HEK293 (cell line): ENCODE measurements around the gene ENAH.

Experiments
- KLF16 ChIP-seq: fragments of 450-650 bp; formaldehyde crosslinking; IDR thresholded peaks from 2 replicates; pipeline ENCODE4 v1.5.1; 2017; ENCODE audit warnings: missing biosample characterization, missing genetic modification characterization
- TSHZ1 ChIP-seq: fragments of 450-650 bp; formaldehyde crosslinking; IDR thresholded peaks from 2 replicates; pipeline ENCODE4 v1.5.1; 2016; ENCODE audit warnings: missing biosample characterization, missing genetic modification characterization, borderline replicate concordance
- WT1 ChIP-seq: fragments of 450-650 bp; formaldehyde crosslinking; IDR thresholded peaks from 2 replicates; pipeline ENCODE4 v1.5.1; 2016; ENCODE audit warnings: missing biosample characterization, missing genetic modification characterization
- ZBTB44 ChIP-seq: fragments of 450-650 bp; IDR thresholded peaks from 2 replicates; pipeline ENCODE4 v1.5.1; 2018; ENCODE audit warnings: missing biosample characterization, mild to moderate bottlenecking, missing genetic modification characterization
- ZBTB49 ChIP-seq: fragments of 450-650 bp; formaldehyde crosslinking; IDR thresholded peaks from 2 replicates; pipeline ENCODE4 v1.5.1; 2016; ENCODE audit warnings: missing biosample characterization, missing genetic modification characterization, low read depth
- ZNF16 ChIP-seq: fragments of 450-650 bp; formaldehyde crosslinking; IDR thresholded peaks from 2 replicates; pipeline ENCODE4 v1.5.1; 2016; ENCODE audit warnings: low read depth, missing biosample characterization, missing genetic modification characterization
- ZNF169 ChIP-seq: fragments of 450-650 bp; formaldehyde crosslinking; IDR thresholded peaks from 2 replicates; pipeline ENCODE4 v1.5.1; 2016; ENCODE audit warnings: missing biosample characterization, missing genetic modification characterization
- ZNF239 ChIP-seq: fragments of 450-650 bp; formaldehyde crosslinking; IDR thresholded peaks from 2 replicates; pipeline ENCODE4 v1.5.1; 2016; ENCODE audit warnings: missing biosample characterization, missing genetic modification characterization
- ZNF266 ChIP-seq: fragments of 450-650 bp; formaldehyde crosslinking; IDR thresholded peaks from 2 replicates; pipeline ENCODE4 v1.5.1; 2016; ENCODE audit warnings: missing biosample characterization, missing genetic modification characterization, low read depth
- ZNF324 ChIP-seq: fragments of 450-650 bp; formaldehyde crosslinking; IDR thresholded peaks from 2 replicates; pipeline ENCODE4 v1.5.1; 2016; ENCODE audit warnings: missing biosample characterization, missing genetic modification characterization
- ZNF37A ChIP-seq: fragments of 450-650 bp; IDR thresholded peaks from 2 replicates; pipeline ENCODE4 v1.5.1; 2018; ENCODE audit warnings: missing biosample characterization, missing genetic modification characterization
- ZNF404 ChIP-seq: fragments of 450-650 bp; formaldehyde crosslinking; IDR thresholded peaks from 2 replicates; pipeline ENCODE4 v1.5.1; 2017; ENCODE audit warnings: missing biosample characterization, missing genetic modification characterization
- ZNF416 ChIP-seq: fragments of 450-650 bp; formaldehyde crosslinking; IDR thresholded peaks from 2 replicates; pipeline ENCODE4 v1.5.1; 2016; ENCODE audit warnings: missing biosample characterization, missing genetic modification characterization
- ZNF521 ChIP-seq: fragments of 450-650 bp; formaldehyde crosslinking; IDR thresholded peaks from 2 replicates; pipeline ENCODE4 v1.5.1; 2017; ENCODE audit warnings: missing biosample characterization, mild to moderate bottlenecking, missing genetic modification characterization
- ZNF549 ChIP-seq: fragments of 450-650 bp; IDR thresholded peaks from 2 replicates; pipeline ENCODE4 v1.5.1; 2018; ENCODE audit warnings: missing biosample characterization, missing genetic modification characterization, mild to moderate bottlenecking, inconsistent platforms, moderate library complexity
- ZNF624 ChIP-seq: fragments of 450-650 bp; formaldehyde crosslinking; IDR thresholded peaks from 2 replicates; pipeline ENCODE4 v1.5.1; 2017; ENCODE audit warnings: missing biosample characterization, missing genetic modification characterization
- ZNF639 ChIP-seq: fragments of 450-650 bp; formaldehyde crosslinking; IDR thresholded peaks from 2 replicates; pipeline ENCODE4 v1.5.1; 2016; ENCODE audit warnings: missing biosample characterization, missing genetic modification characterization
- ZNF747 ChIP-seq: fragments of 450-650 bp; formaldehyde crosslinking; IDR thresholded peaks from 2 replicates; pipeline ENCODE4 v1.5.1; 2016; ENCODE audit warnings: missing biosample characterization, missing genetic modification characterization
- ZNF777 ChIP-seq: fragments of 450-650 bp; formaldehyde crosslinking; IDR thresholded peaks from 2 replicates; pipeline ENCODE4 v1.5.1; 2017; ENCODE audit warnings: missing biosample characterization, missing genetic modification characterization, borderline replicate concordance
- ZSCAN16 ChIP-seq: fragments of 450-650 bp; formaldehyde crosslinking; IDR thresholded peaks from 2 replicates; pipeline ENCODE4 v1.5.1; 2016; ENCODE audit warnings: missing biosample characterization, missing genetic modification characterization
- TF ChIP-seq, protein P1 (sequence below): fragments of 450-650 bp; formaldehyde crosslinking; optimal IDR thresholded peaks from 2 replicates; pipeline ENCODE3; 2016; ENCODE audit warnings: missing biosample characterization, mild to moderate bottlenecking, missing genetic modification characterization
- TF ChIP-seq, protein P2 (sequence below): fragments of 450-650 bp; formaldehyde crosslinking; IDR thresholded peaks from 2 replicates; pipeline ENCODE4; 2016; ENCODE audit warnings: missing biosample characterization, missing genetic modification characterization
- TF ChIP-seq, protein P3 (sequence below): fragments of 450-650 bp; formaldehyde crosslinking; IDR thresholded peaks from 2 replicates; pipeline ENCODE4 v1.5.1; 2016; ENCODE audit warnings: missing biosample characterization, missing genetic modification characterization

Gene ENAH

DNA sequence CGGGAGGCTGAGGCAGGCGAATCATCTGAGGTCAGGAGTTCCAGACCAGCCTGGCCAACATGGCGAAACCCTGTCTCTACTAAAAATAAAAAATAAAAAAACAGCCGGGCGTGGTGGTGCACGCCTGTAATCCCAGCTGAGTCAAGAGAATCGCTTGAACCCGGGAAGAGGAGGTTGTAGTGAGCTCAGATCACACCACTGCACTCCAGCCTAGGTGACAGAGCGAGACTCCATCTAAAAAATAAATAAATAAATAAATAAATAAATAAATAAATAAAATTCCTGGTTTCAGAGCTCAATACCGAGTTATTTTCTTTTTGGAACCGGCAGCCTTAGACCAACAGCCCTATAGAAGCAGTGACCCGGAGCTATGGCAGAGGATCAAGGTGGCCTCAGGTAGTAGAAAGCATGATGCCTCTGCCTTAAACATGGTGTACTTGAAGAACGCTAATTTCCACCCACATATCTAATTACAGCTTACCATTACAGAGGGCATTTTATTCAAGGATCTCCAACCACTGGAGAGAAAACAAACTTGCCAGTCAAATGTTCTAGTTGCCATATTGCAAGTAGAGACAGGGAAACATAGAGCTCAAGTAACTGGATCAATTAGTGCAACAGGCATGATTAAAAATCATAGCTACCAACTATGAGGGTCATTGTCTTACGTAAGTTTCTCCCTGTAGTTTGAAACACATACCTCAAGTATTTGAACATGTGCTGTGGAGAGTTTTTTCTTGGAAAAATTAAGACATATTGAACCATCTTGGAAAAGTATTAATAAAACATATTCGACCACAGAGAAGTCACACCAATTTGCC, 2.0 kb upstream of the ENAH start (continued):
- peak; percentile 7 for TF ChIP-seq KLF16 (tag by site-specific recombination)
- no peak for TF ChIP-seq ZNF169 (tag by site-specific recombination)
- TF ChIP-seq, protein P1, sequence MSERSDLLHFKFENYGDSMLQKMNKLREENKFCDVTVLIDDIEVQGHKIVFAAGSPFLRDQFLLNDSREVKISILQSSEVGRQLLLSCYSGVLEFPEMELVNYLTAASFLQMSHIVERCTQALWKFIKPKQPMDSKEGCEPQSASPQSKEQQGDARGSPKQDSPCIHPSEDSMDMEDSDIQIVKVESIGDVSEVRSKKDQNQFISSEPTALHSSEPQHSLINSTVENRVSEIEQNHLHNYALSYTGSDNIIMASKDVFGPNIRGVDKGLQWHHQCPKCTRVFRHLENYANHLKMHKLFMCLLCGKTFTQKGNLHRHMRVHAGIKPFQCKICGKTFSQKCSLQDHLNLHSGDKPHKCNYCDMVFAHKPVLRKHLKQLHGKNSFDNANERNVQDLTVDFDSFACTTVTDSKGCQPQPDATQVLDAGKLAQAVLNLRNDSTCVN (tag by site-specific recombination), result no peak
- TF ChIP-seq ZNF404 (tag by site-specific recombination), result peak; percentile 97
- TF ChIP-seq, protein P2, sequence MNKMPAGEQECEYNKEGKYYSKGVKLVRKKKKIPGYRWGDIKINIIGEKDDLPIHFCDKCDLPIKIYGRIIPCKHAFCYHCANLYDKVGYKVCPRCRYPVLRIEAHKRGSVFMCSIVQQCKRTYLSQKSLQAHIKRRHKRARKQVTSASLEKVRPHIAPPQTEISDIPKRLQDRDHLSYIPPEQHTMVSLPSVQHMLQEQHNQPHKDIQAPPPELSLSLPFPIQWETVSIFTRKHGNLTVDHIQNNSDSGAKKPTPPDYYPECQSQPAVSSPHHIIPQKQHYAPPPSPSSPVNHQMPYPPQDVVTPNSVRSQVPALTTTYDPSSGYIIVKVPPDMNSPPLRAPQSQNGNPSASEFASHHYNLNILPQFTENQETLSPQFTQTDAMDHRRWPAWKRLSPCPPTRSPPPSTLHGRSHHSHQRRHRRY (tag by site-specific recombination), result 0 out of 2 replicates have a peak, but pooled peaks have one; percentile 24
- no peak for TF ChIP-seq ZNF624 (tag by site-specific recombination)
- TF ChIP-seq TSHZ1 (tag by site-specific recombination), result no peak; the same call in 1 of the 2 replicates
- TF ChIP-seq ZNF777 (tag by site-specific recombination), result no peak
- TF ChIP-seq ZNF16, result no peak
- no peak for TF ChIP-seq ZNF747 (tag by site-specific recombination)
- TF ChIP-seq ZSCAN16 (tag by site-specific recombination), result no peak
- TF ChIP-seq ZNF549 (tag by site-specific recombination), result no peak
- peak; percentile 17; the same call in 1 of the 2 replicates for TF ChIP-seq WT1
- TF ChIP-seq, protein P3, sequence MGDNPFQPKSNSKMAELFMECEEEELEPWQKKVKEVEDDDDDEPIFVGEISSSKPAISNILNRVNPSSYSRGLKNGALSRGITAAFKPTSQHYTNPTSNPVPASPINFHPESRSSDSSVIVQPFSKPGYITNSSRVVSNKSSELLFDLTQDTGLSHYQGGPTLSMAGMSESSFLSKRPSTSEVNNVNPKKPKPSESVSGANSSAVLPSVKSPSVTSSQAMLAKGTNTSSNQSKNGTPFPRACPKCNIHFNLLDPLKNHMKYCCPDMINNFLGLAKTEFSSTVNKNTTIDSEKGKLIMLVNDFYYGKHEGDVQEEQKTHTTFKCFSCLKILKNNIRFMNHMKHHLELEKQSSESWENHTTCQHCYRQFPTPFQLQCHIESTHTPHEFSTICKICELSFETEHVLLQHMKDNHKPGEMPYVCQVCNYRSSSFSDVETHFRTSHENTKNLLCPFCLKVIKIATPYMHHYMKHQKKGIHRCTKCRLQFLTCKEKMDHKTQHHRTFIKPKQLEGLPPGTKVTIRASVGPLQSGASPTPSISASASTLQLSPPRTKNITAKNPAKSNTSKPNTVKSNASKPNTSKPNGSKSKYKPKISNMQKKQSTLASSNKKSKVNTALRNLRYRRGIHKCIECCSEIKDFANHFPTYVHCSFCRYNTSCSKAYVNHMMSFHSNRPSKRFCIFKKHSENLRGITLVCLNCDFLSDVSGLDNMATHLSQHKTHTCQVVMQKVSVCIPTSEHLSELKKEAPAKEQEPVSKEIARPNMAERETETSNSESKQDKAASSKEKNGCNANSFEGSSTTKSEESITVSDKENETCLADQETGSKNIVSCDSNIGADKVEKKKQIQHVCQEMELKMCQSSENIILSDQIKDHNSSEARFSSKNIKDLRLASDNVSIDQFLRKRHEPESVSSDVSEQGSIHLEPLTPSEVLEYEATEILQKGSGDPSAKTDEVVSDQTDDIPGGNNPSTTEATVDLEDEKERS (tag by site-specific recombination), result no peak
- peak; percentile 97 for TF ChIP-seq ZNF266 (tag by site-specific recombination)
- no peak for TF ChIP-seq ZNF37A
- TF ChIP-seq ZBTB49 (tag by site-specific recombination), result no peak
- no peak for TF ChIP-seq ZNF324 (tag by site-specific recombination)
- TF ChIP-seq ZNF521, result no peak
- peak; percentile 80 for TF ChIP-seq ZNF639 (tag by site-specific recombination)
- TF ChIP-seq ZNF416 (tag by site-specific recombination), result no peak
- TF ChIP-seq ZNF239 (tag by site-specific recombination), result no peak
- no peak for TF ChIP-seq ZBTB44
